Activated CD4-positive, CD25-positive, alpha-beta regulatory T cell (primary cell): ENCODE measurements around the gene LRRTM4.
"Not testable (repeated sequence)": the region's sequence is repeated elsewhere in the genome, so short reads cannot be mapped to it uniquely, and the experiment has no call there.

Experiments used
- DNase-seq, 4 experiments: peaks; one replicate each; lab custom pipeline; 2025; lab: John Stamatoyannopoulos, UW

Gene LRRTM4

GRCh38 chr2:76737607-76738006 lies 784.6 kb downstream of the LRRTM4 start:
- no peak for DNase-seq

GRCh38 chr2:76733736-76734135 lies 788.4 kb downstream of the LRRTM4 start:
- DNase-seq, result no peak

DNA sequence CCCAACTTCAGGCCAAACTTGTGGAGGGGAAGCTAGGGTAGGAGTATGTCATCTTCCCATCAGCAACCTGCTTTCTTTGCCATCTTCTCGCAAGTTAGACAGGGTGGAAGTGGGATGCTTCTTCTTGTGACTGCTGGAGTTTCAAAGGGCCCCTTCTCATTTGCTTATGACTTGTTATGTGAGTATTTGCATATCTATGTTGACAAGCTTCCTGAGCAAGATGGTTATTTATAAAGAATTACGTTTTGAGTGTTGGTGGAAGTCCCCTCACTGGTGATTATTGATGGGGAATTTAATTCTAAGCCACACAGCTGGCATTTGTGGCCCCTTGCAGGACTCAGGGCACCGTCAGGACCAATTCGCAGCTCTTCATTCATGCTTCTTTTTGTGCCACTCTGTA lies 791.0 kb downstream of the LRRTM4 start:
- no peak for DNase-seq

GRCh38 chr2:76730021-76730420 lies 792.2 kb downstream of the LRRTM4 start:
- no peak for DNase-seq

GRCh38 chr2:76721226-76721625 lies 801.0 kb downstream of the LRRTM4 start:
- DNase-seq, result no peak

DNA sequence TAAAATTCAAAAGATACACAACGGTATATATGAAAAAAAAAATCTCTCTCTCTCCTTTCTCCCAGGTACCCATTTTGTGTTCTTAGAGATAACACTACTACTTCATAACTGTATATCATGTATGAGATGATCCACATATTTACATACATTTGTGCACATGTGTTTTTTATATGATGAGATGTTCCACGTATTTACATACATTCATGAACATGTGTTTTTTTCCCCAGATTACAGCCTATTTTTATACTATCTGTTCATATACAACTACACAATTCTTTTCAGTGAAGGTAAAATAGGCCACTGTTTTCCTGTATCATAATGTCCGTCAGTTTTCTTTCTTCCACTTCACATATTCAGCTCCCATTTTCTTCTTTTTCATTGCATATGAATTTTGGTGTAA lies 808.9 kb downstream of the LRRTM4 start:
- DNase-seq, result no peak

GRCh38 chr2:76711490-76711889 lies 810.7 kb downstream of the LRRTM4 start:
- no peak for DNase-seq

DNA sequence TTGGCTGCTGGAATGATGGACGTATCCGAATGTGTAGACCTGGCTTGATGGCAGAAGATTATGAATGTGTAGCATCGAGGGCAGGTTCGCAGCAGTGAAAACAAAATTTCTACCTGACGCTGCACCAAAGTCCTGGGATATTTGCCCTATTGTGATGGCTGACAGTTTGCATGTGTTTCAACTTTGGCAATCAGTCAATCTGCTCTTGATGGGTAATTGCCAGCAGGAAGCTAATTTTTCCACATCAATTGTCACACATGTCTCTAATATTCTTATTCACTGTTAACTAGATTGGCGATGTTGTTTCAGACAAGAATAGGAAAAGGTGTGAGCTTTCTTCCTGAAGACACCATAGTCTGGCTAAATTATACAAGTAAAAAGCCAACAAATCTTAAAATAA lies 821.3 kb downstream of the LRRTM4 start:
- DNase-seq, result no peak

- DNase-seq, result not testable (repeated sequence)
Observed at GRCh38 chr2:76697998-76698713, 824.0 kb downstream of the LRRTM4 start.
